Omental fat pad (tissue), 4 donors: ENCODE data around the gene KHSRP. TPM values are rescaled to one million over a fixed set of nuclear protein-coding genes. Genes with fewer than 3 reads are reported as not detected.

Experiments used
- ATAC-seq: fragments of 150-250 bp; one replicate; pipeline ENCODE4 v1.9.1; 2016; ENCODE audit warnings: mild to moderate bottlenecking, moderate library complexity; ENCODE audit not compliant: low FRiP score
- DNase-seq: peaks from one replicate; pipeline ENCODE4 v3.0.0-alpha.2; 2019; ENCODE audit warnings: low spot score
- CTCF ChIP-seq, 3 donors: fragments of 450-650 bp; IDR thresholded peaks; one replicate each; pipeline ENCODE4 v1.5.1; 2016 to 2017; ENCODE audit warnings: antibody characterized with exemption in 3 of 3, mild to moderate bottlenecking in 3 of 3, moderate library complexity in 2 of 3
- total RNA-seq, 4 donors: library from RNA; depleted of rRNA; stranded (reverse); fragments of >200 nt; gene quantifications; one replicate each; pipeline ENCODE4 v1.1.0, GENCODE V29; 2016

The KHSRP gene
- total RNA-seq, 4 donors from 2014 or later = 67.4 to 125 (median 78.3) TPM

GRCh38 chr19:6466526-6467248, 42.1 kb upstream of the KHSRP start:
- DNase-seq (no peak), ATAC-seq (no peak)
- TF ChIP-seq CTCF (IDR thresholded peaks at IDR 0.05) = no peak

GRCh38 chr19:6465663-6466062, 41.1 kb upstream of the KHSRP start:
- no peak for ATAC-seq
- no peak for DNase-seq
- TF ChIP-seq CTCF (IDR thresholded peaks at IDR 0.05) = no peak

GRCh38 chr19:6465006-6465405, 40.4 kb upstream of the KHSRP start:
- TF ChIP-seq CTCF (IDR thresholded peaks at IDR 0.05) = no peak
- no peak for ATAC-seq

GRCh38 chr19:6464070-6464873, 39.7 kb upstream of the KHSRP start, which contains the start of gene CRB3:
CRB3 (plus strand) TSS chr19:6464271; CDS start chr19:6464702, 431 bp downstream.
- no peak for DNase-seq
- no peak for ATAC-seq
- TF ChIP-seq CTCF (IDR thresholded peaks at IDR 0.05) = no peak

More at GRCh38 chr19:6465006-6465405, 40.4 kb upstream of the KHSRP start:
- no peak for DNase-seq

GRCh38 chr19:6460099-6460884, 35.7 kb upstream of the KHSRP start:
- peak; percentile 77 for DNase-seq
- peak; percentile 91 for ATAC-seq
- TF ChIP-seq CTCF (IDR thresholded peaks at IDR 0.05) = peak in 1 of 3 donors; percentile 47

GRCh38 chr19:6459262-6460098, 34.9 kb upstream of the KHSRP start, which contains the start of gene SLC25A23:
SLC25A23 (minus strand) TSS chr19:6459792; CDS start chr19:6459628, 164 bp downstream.
- ATAC-seq (peak; percentile 16), DNase-seq (no peak)
- no peak for TF ChIP-seq CTCF (IDR thresholded peaks at IDR 0.05)
